B cell (primary cell): ENCODE measurements around the gene MTHFSD. TPM values are rescaled to one million over a fixed set of nuclear protein-coding genes. Genes with fewer than 3 reads are reported as not detected.

ENCODE experiments used
- ATAC-seq: fragments of 200-7000 bp; cut with Tn5 transposase; one replicate; pipeline ENCODE4 v1.10.0; 2021; ENCODE audit warnings: low read depth, mild to moderate bottlenecking, moderate number of reproducible peaks, moderate library complexity
- CTCF ChIA-PET: fragments of 350-600 bp; sonication (Branson Sonifier 250); formaldehyde crosslinking; loops from one replicate; lab custom pipeline; 2021; ENCODE audit warnings: antibody characterized with exemption, inconsistent platforms; lab: Charles Lee
- POLR2A ChIA-PET: fragments of 350-600 bp; sonication (Branson Sonifier 250); formaldehyde crosslinking; loops from one replicate; lab custom pipeline; 2021; ENCODE audit warnings: antibody characterized with exemption; lab: Charles Lee
- DNase-seq: peaks from one replicate; pipeline ENCODE4 v3.0.0; 2013
- H2AFZ ChIP-seq: 2 replicates; pipeline ENCODE4 v1.6.1; 2012; ENCODE audit warnings: mild to moderate bottlenecking, low read depth, low read length; ENCODE audit not compliant: insufficient read depth, poor library complexity, severe bottlenecking
- H3K27ac ChIP-seq, 2 donors: 1 replicate in 1 of 2; 2 replicates in 1 of 2; pipeline ENCODE4 v1.5.1; 2012 to 2013; ENCODE audit warnings: low read length in 2 of 2, mild to moderate bottlenecking in 2 of 2, moderate library complexity in 1 of 2
- H3K27me3 ChIP-seq, 4 experiments: fragments of 200-600 bp in 1 of 4; sonication (generic) in 1 of 4; replicated peaks in 1 of 4; 1 replicate in 2 of 4; 2 replicates in 2 of 4; pipeline versions ENCODE4 v1.6.1 to v1.7.0; 2013 to 2016; ENCODE audit warnings: low read length in 3 of 4, mild to moderate bottlenecking in 2 of 4, mixed read lengths in 1 of 4, moderate library complexity in 1 of 4; ENCODE audit not compliant: insufficient read depth in 4 of 4, control insufficient read depth in 3 of 4; ENCODE audit errors: control extremely low read depth in 1 of 4
- H3K36me3 ChIP-seq, 2 experiments: replicated peaks in 1 of 2; 1 replicate in 1 of 2; 2 replicates in 1 of 2; pipeline versions ENCODE4 v1.6.1 to v1.7.1; 2013; ENCODE audit warnings: low read length in 1 of 2; ENCODE audit not compliant: insufficient read depth in 2 of 2, control insufficient read depth in 1 of 2; ENCODE audit errors: control extremely low read depth in 1 of 2, extremely low read depth in 1 of 2
- H3K4me1 ChIP-seq, 2 donors: fragments of 200-600 bp in 1 of 2; sonication (generic) in 1 of 2; 1 replicate in 1 of 2; 2 replicates in 1 of 2; pipeline versions ENCODE4 v1.5.1 to v1.6.1; 2013 to 2017; ENCODE audit warnings: low read length in 2 of 2; ENCODE audit not compliant: control insufficient read depth in 2 of 2, insufficient read depth in 2 of 2
- H3K4me2 ChIP-seq: replicated peaks from 2 replicates; pipeline ENCODE3; 2012; ENCODE audit warnings: mild to moderate bottlenecking, low read depth, low read length; ENCODE audit not compliant: poor library complexity, severe bottlenecking
- H3K4me3 ChIP-seq, 5 experiments: fragments of 200-600 bp in 1 of 5; sonication (generic) in 1 of 5; 1 replicate in 3 of 5; 2 replicates in 2 of 5; pipeline versions ENCODE4 v1.5.1 to v1.7.0; 2011 to 2016; ENCODE audit warnings: low read length in 4 of 5, mild to moderate bottlenecking in 4 of 5, low read depth in 2 of 5, control low read depth in 1 of 5, moderate library complexity in 1 of 5; ENCODE audit not compliant: insufficient read depth in 1 of 5; ENCODE audit errors: control extremely low read depth in 1 of 5, extremely low read depth in 1 of 5
- H3K79me2 ChIP-seq: fragments of 200-600 bp; sonication (generic); one replicate; pipeline ENCODE4 v1.6.0; 2016; ENCODE audit warnings: low read length; ENCODE audit not compliant: control insufficient read depth, insufficient read depth
- H3K9ac ChIP-seq: fragments of 200-600 bp; sonication (generic); 2 replicates; pipeline ENCODE4 v1.6.1; 2017; ENCODE audit warnings: mild to moderate bottlenecking, low read length, moderate library complexity
- H3K9me3 ChIP-seq, 3 donors: one replicate each; pipeline versions ENCODE4 v1.6.1 to v1.7.1; 2013; ENCODE audit warnings: low read length in 2 of 3; ENCODE audit not compliant: control insufficient read depth in 2 of 3, insufficient read depth in 1 of 3; ENCODE audit errors: control extremely low read depth in 1 of 3
- H4K20me1 ChIP-seq: 2 replicates; pipeline ENCODE4 v1.6.0; 2012; ENCODE audit warnings: mild to moderate bottlenecking, low read length; ENCODE audit not compliant: insufficient read depth, control insufficient read depth, poor library complexity, severe bottlenecking
- H3K27ac Mint-ChIP-seq: one replicate; pipeline ENCODE4 v1.8.0; 2021; ENCODE audit warnings: mixed read lengths
- H3K27me3 Mint-ChIP-seq: one replicate; pipeline ENCODE4 v1.8.0; 2021; ENCODE audit warnings: mixed read lengths
- H3K4me1 Mint-ChIP-seq: one replicate; pipeline ENCODE4 v1.8.0; 2021; ENCODE audit warnings: mixed read lengths
- H3K4me3 Mint-ChIP-seq: one replicate; pipeline ENCODE4 v1.8.0; 2021; ENCODE audit warnings: mixed read lengths
- H3K9me3 Mint-ChIP-seq: one replicate; pipeline ENCODE4 v1.8.0; 2022; ENCODE audit warnings: mixed read lengths; ENCODE audit not compliant: insufficient read depth
- EZH2 ChIP-seq: IDR thresholded peaks from 2 replicates; pipeline ENCODE4 v1.6.1; 2012; ENCODE audit warnings: borderline replicate concordance, low read depth, mild to moderate bottlenecking, moderate library complexity, low read length; ENCODE audit not compliant: insufficient read depth, poor library complexity, severe bottlenecking
- WGBS: methylation state at CpG from one replicate; pipeline ENCODE4 v1.1.5; 2013; ENCODE audit warnings: missing lambda C conversion rate; ENCODE audit not compliant: insufficient coverage; 5-methylcytosine and 5-hydroxymethylcytosine counted together
- intact Hi-C: fragments of 100-400 bp; cut with micrococcal nuclease; formaldehyde crosslinking; loops from one replicate; pipeline ENCODE4 v1.10.0; 2022
- polyA plus RNA-seq: library from polyadenylated mRNA; depleted of rRNA; stranded (reverse); fragments of >200 nt; gene quantifications from 2 replicates; pipeline ENCODE4 v1.2.3, GENCODE V29; 2012
- total RNA-seq, 2 donors: library from RNA; stranded (reverse); fragments of 120-200 nt in 1 of 2; gene quantifications; 1 replicate in 1 of 2; 2 replicates in 1 of 2; pipeline versions ENCODE4 v1.2.3 to v1.2.4, GENCODE V29; 2013 to 2022
- TF ChIP-seq, protein P1 (sequence below): fragments of 200-600 bp; IDR thresholded peaks from one replicate; pipeline ENCODE4 v1.8.0; 2022; ENCODE audit warnings: antibody characterized with exemption, mild to moderate bottlenecking

MTHFSD gene
- total and polyA plus RNA-seq, 2 donors (not counting 1 experiment from before 2014, with no cell fraction given), result 21.5 to 42.0 TPM

DNA sequence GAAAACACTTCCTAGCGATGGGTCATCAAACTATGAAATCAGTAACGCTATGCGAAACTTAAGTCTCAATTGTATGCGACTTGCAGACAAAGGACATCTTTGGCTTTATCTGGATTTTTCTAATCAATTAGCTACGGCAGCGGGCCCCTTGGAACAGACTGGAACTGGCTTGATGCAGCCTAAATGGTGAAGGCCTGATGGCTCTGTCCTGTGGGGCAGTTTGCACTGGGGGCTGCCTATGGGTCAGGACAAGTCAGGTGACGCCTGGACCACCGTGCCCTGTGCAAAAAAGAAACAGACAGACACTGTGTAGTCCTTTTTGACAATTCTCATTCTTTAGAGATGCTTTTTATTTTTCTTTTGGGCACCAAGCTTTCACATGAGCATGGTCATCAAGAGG lies 22.0 kb downstream of the MTHFSD start:
- Mint-ChIP-seq H3K4me3 (no peak overlapping the region), H3K9me3 (no peaks in the 10 kb centered on the region), H3K4me1 (no peaks in the 10 kb centered on the region), H3K27ac (no peak overlapping the region), H3K27me3 (no peaks in the 10 kb centered on the region)
- Histone ChIP-seq H3K4me1 (no peaks in the 10 kb centered on the region), H3K27me3 (no peaks in the 10 kb centered on the region), H3K9me3 (peaks cover 0 to 2% (median 0%) of the 10 kb centered on the region in 3 donors), H3K4me2 (no peak overlapping the region), H3K9ac (no peak overlapping the region), H2AFZ (no peak overlapping the region), H3K4me3 (no peak overlapping the region), H3K36me3 (peaks cover 3 to 9% of the 10 kb centered on the region in 2 experiments), H4K20me1 (no peaks in the 10 kb centered on the region), H3K79me2 (no peaks in the 10 kb centered on the region), H3K27ac (no peak overlapping the region)
- intact Hi-C loops, result no loop called here
- ATAC-seq, result no peak
- TF ChIP-seq, protein P1, sequence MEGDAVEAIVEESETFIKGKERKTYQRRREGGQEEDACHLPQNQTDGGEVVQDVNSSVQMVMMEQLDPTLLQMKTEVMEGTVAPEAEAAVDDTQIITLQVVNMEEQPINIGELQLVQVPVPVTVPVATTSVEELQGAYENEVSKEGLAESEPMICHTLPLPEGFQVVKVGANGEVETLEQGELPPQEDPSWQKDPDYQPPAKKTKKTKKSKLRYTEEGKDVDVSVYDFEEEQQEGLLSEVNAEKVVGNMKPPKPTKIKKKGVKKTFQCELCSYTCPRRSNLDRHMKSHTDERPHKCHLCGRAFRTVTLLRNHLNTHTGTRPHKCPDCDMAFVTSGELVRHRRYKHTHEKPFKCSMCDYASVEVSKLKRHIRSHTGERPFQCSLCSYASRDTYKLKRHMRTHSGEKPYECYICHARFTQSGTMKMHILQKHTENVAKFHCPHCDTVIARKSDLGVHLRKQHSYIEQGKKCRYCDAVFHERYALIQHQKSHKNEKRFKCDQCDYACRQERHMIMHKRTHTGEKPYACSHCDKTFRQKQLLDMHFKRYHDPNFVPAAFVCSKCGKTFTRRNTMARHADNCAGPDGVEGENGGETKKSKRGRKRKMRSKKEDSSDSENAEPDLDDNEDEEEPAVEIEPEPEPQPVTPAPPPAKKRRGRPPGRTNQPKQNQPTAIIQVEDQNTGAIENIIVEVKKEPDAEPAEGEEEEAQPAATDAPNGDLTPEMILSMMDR, result no peak
- TF ChIP-seq EZH2, result no peak
- DNase-seq, result no peak
- ChIA-PET CTCF (no interaction called here), POLR2A (no interaction called here)
- WGBS, result 96% methylated on average over 8 of the region's 8 CpGs

DNA sequence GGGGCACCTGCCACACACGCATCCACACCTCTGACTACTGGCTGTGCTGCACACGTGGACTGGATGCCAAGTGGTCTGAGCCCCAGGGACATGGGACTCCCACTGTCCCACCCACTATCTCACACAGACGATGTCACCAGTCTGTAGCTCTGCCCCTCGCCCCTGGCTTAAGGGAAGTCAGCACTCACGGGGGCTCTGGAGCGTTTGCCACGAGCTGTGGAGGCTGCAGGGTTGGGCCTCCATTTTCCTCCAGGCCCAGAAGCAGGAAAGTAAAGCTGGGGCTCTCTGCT lies 22.6 kb downstream of the MTHFSD start:
- no peaks in the 10 kb centered on the region for H3K27me3 ChIP-seq
- CTCF ChIA-PET, result no interaction called here
- POLR2A ChIA-PET, result no interaction called here
- H2AFZ ChIP-seq, result no peak overlapping the region
- Mint-ChIP-seq H3K4me3 (no peak overlapping the region), H3K27me3 (no peaks in the 10 kb centered on the region), H3K9me3 (no peaks in the 10 kb centered on the region), H3K27ac (no peak overlapping the region), H3K4me1 (no peaks in the 10 kb centered on the region)
- peaks cover 3 to 5% of the 10 kb centered on the region in 2 experiments for H3K36me3 ChIP-seq
- no peaks in the 10 kb centered on the region for H3K79me2 ChIP-seq
- no peak for DNase-seq
- TF ChIP-seq EZH2, result no peak
- TF ChIP-seq, protein P1, result no peak
- ATAC-seq, result no peak
- no peak overlapping the region for H3K27ac ChIP-seq
- 93% methylated on average over 7 of the region's 7 CpGs for WGBS
- no peak overlapping the region for H3K4me2 ChIP-seq
- intact Hi-C loops, result no loop called here
- H3K4me1 ChIP-seq, result no peaks in the 10 kb centered on the region
- H3K9me3 ChIP-seq, result peaks cover 0 to 2% (median 0%) of the 10 kb centered on the region in 3 donors
- H4K20me1 ChIP-seq, result no peaks in the 10 kb centered on the region
- no peak overlapping the region for H3K9ac ChIP-seq
- no peak overlapping the region for H3K4me3 ChIP-seq
